Activated CD8-positive, alpha-beta T cell treated with anti-CD3 and anti-CD28 coated beads for 36 hours (primary cell): ENCODE measurements around the gene PARD3. TPM values are rescaled to one million over a fixed set of nuclear protein-coding genes. Genes with fewer than 3 reads are reported as not detected.

Experiments
- ATAC-seq: fragments of 200-7000 bp; cut with Tn5 transposase; one replicate; pipeline ENCODE4 v1.10.0; 2021; ENCODE audit warnings: mild to moderate bottlenecking, moderate library complexity
- CTCF ChIA-PET: fragments of 350-600 bp; sonication (Branson Sonifier 250); formaldehyde crosslinking; loops from one replicate; lab custom pipeline; 2021; ENCODE audit warnings: antibody characterized with exemption; lab: Charles Lee
- POLR2A ChIA-PET: fragments of 350-600 bp; sonication (Branson Sonifier 250); formaldehyde crosslinking; loops from one replicate; lab custom pipeline; 2021; ENCODE audit warnings: antibody characterized with exemption; lab: Charles Lee
- DNase-seq: peaks from one replicate; pipeline ENCODE4 v3.0.0-alpha.2; 2020
- H3K27ac Mint-ChIP-seq: one replicate; pipeline ENCODE4 v1.8.0; 2021; ENCODE audit warnings: mild to moderate bottlenecking, mixed read lengths
- H3K27me3 Mint-ChIP-seq: one replicate; pipeline ENCODE4 v1.8.0; 2021; ENCODE audit warnings: mixed read lengths
- H3K36me3 Mint-ChIP-seq: one replicate; pipeline ENCODE4 v1.8.0; 2021; ENCODE audit warnings: low read depth, mixed read lengths
- H3K4me1 Mint-ChIP-seq: one replicate; pipeline ENCODE4 v1.8.0; 2021; ENCODE audit warnings: low read depth, mixed read lengths
- H3K4me3 Mint-ChIP-seq: one replicate; pipeline ENCODE4 v1.8.0; 2021; ENCODE audit warnings: mild to moderate bottlenecking, moderate library complexity, mixed read lengths
- H3K9me3 Mint-ChIP-seq: one replicate; pipeline ENCODE4 v1.8.0; 2021; ENCODE audit warnings: mixed read lengths
- intact Hi-C: fragments of 100-400 bp; cut with micrococcal nuclease; formaldehyde crosslinking; loops from one replicate; pipeline ENCODE4 v1.10.0; 2022
- total RNA-seq, 2 experiments: library from RNA; stranded (reverse); gene quantifications; one replicate each; pipeline ENCODE4 v1.2.3, GENCODE V29; 2021
- TF ChIP-seq, protein P1 (sequence below): fragments of 200-600 bp; IDR thresholded peaks from one replicate; pipeline ENCODE4 v1.8.0; 2022; ENCODE audit warnings: antibody characterized with exemption, mild to moderate bottlenecking

The PARD3 gene
- total RNA-seq, 2 experiments from 2014 or later, result 1.6 to 2.0 TPM

DNA sequence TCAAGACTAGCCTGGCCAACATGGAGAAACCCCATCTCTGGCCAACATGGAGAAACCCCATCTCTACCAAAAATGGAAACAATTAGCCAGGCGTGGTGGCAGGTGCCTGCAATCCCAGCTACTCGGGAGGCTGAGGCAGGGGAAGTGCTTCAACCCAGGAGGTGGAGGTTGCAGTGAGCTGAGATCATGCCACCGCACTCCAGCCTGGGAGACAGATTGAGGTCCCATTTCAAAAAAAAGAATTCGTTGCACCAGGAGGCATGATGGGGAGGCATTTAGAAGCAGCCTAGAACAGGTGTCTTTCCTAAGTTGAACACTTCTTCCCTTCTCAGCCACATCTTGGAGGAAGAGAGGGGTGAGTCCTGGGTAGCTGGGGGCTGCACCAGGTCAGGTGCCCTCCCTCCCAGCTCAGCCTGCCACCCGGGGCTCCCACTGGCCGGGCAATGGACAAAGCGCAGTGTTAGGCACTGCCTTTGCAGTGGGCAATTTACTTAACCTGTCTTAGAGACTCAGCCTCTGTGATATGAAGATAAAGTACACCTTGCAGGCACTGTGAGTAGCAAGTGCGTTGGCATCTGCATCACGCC lies 726.8 kb downstream of the PARD3 start:
- intact Hi-C loops, result no loop called here
- no peak overlapping the region for H3K27ac Mint-ChIP-seq
- CTCF ChIA-PET, result no interaction called here
- ATAC-seq (no peak), DNase-seq (no peak)
- H3K4me1 Mint-ChIP-seq, result no peaks in the 10 kb centered on the region
- TF ChIP-seq, protein P1, sequence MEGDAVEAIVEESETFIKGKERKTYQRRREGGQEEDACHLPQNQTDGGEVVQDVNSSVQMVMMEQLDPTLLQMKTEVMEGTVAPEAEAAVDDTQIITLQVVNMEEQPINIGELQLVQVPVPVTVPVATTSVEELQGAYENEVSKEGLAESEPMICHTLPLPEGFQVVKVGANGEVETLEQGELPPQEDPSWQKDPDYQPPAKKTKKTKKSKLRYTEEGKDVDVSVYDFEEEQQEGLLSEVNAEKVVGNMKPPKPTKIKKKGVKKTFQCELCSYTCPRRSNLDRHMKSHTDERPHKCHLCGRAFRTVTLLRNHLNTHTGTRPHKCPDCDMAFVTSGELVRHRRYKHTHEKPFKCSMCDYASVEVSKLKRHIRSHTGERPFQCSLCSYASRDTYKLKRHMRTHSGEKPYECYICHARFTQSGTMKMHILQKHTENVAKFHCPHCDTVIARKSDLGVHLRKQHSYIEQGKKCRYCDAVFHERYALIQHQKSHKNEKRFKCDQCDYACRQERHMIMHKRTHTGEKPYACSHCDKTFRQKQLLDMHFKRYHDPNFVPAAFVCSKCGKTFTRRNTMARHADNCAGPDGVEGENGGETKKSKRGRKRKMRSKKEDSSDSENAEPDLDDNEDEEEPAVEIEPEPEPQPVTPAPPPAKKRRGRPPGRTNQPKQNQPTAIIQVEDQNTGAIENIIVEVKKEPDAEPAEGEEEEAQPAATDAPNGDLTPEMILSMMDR, result no peak
- POLR2A ChIA-PET, result no interaction called here
- H3K36me3 Mint-ChIP-seq, result no peaks in the 10 kb centered on the region
- peaks cover 2% of the 10 kb centered on the region for H3K9me3 Mint-ChIP-seq
- no peaks in the 10 kb centered on the region for H3K27me3 Mint-ChIP-seq
- H3K4me3 Mint-ChIP-seq, result no peak overlapping the region

DNA sequence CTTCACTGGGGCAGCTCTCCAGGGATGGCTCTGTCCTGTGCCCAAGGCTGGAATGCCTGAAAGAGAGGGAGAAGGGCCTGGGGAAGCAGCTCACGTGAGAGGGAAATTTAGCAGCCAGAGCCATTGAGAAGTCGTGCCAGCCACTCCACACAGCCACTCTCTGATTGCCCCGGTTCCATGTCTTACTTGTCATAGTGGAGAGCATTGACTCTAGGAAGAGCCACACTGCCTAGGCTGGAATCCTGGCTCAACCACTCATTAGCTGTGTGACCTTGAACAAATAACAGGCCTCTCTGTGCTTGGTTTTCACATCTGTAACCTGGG lies 728.0 kb downstream of the PARD3 start:
- intact Hi-C loops, result no loop called here
- ChIA-PET CTCF (no interaction called here), POLR2A (no interaction called here)
- Mint-ChIP-seq H3K9me3 (peaks cover 2% of the 10 kb centered on the region), H3K27ac (no peak overlapping the region), H3K4me1 (no peaks in the 10 kb centered on the region), H3K4me3 (no peak overlapping the region), H3K36me3 (no peaks in the 10 kb centered on the region), H3K27me3 (no peaks in the 10 kb centered on the region)
- TF ChIP-seq, protein P1, result no peak
- DNase-seq (no peak), ATAC-seq (no peak)

GRCh38 chr10:34083567-34083966 lies 731.5 kb downstream of the PARD3 start:
- no peaks in the 10 kb centered on the region for H3K4me1 Mint-ChIP-seq
- H3K36me3 Mint-ChIP-seq, result no peaks in the 10 kb centered on the region
- CTCF ChIA-PET, result no interaction called here
- no peak overlapping the region for H3K27ac Mint-ChIP-seq
- no peaks in the 10 kb centered on the region for H3K27me3 Mint-ChIP-seq
- no peak for DNase-seq
- intact Hi-C loops, result no loop called here
- TF ChIP-seq, protein P1, result no peak
- no peak for ATAC-seq
- no peak overlapping the region for H3K4me3 Mint-ChIP-seq
- POLR2A ChIA-PET, result no interaction called here
- H3K9me3 Mint-ChIP-seq, result no peaks in the 10 kb centered on the region

GRCh38 chr10:34081948-34082347 lies 733.1 kb downstream of the PARD3 start:
- POLR2A ChIA-PET, result no interaction called here
- TF ChIP-seq, protein P1, result no peak
- no peak overlapping the region for H3K4me3 Mint-ChIP-seq
- no peak overlapping the region for H3K27ac Mint-ChIP-seq
- ATAC-seq, result no peak
- no peaks in the 10 kb centered on the region for H3K9me3 Mint-ChIP-seq
- no peaks in the 10 kb centered on the region for H3K27me3 Mint-ChIP-seq
- CTCF ChIA-PET, result interaction anchor here (1.2 kb wide), 1 partner anchor 556 kb away, joined by 3 read pairs; no protein-coding TSS in a partner anchor
- H3K36me3 Mint-ChIP-seq, result no peaks in the 10 kb centered on the region
- DNase-seq, result no peak
- intact Hi-C loops, result no loop called here
- no peaks in the 10 kb centered on the region for H3K4me1 Mint-ChIP-seq

DNA sequence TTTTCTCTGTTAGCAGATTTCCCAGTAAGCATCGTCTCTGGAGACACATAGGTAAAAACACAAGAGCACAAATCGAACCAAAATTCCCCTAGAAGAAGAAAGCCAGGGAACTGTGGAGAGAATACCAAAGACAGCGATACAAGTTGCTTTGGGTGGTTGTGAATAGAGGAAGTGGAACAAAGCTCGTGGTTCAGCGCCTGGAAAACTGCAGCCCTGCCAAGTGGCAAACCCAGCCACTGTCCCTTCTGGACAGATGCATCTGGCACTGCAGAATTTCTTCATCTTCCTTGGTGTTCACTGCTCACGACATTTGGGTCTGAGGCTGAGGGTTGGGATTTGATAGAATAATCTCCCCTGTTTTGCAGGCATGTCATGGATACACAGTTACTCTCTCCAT lies 733.8 kb downstream of the PARD3 start:
- Mint-ChIP-seq H3K36me3 (no peaks in the 10 kb centered on the region), H3K27ac (no peak overlapping the region), H3K4me1 (no peaks in the 10 kb centered on the region), H3K4me3 (no peak overlapping the region), H3K27me3 (no peaks in the 10 kb centered on the region), H3K9me3 (no peaks in the 10 kb centered on the region)
- TF ChIP-seq, protein P1, result no peak
- no peak for DNase-seq
- intact Hi-C loops, result no loop called here
- POLR2A ChIA-PET, result no interaction called here
- CTCF ChIA-PET, result no interaction called here
- no peak for ATAC-seq
